NB4 (cell line): ENCODE measurements around the gene TRAPPC12.

Experiments
- CTCF ChIP-seq: IDR thresholded peaks from one replicate; pipeline ENCODE4 v1.5.1; 2012; ENCODE audit warnings: low read depth, low read length
- POLR2A ChIP-seq: IDR thresholded peaks from 2 replicates; pipeline ENCODE4 v1.6.1; 2011; ENCODE audit warnings: mild to moderate bottlenecking; ENCODE audit not compliant: insufficient read length; ENCODE audit errors: extremely low read depth

DNA sequence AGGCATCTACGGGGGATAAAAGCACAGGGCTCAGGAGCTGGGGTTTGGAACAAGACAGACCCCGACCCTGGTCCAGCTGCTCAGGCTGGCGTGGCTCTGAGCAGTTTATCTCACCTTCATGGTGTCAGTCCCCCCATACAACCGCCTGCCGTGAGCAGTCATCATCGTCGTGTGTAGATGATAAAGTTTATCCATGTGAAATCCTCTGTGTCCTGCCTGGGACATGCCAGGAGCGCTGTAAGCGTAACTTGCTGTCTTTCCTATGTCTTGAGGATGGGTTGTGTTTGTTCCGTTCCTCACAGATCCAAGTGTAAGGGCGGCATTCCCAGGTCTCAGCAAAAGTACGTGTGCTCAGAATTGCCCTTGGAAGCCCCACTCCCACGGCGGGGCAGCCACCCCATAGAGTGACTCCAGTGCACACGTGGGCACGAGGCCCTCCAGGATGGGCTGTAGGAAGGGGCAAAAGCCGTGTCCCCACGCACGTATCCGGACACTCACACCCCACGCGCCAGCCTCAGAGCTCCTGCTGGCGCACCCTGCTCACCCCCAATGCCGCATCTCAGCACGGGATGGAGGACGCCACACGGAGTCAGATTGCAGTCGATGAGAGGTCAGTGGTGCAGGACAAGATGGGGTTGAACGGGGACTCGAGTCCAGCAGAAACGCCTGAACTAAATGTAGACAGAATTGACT is 88.9 kb downstream of the TRAPPC12 start:
- TF ChIP-seq CTCF (no peak), POLR2A (no peak)
